Activated naive CD4-positive, alpha-beta T cell treated with anti-CD3 and anti-CD28 coated beads for 36 hours (primary cell): ENCODE measurements around the gene NUPR1. TPM values are rescaled to one million over a fixed set of nuclear protein-coding genes. Genes with fewer than 3 reads are reported as not detected.
"Not testable (repeated sequence)": the region's sequence is repeated elsewhere in the genome, so short reads cannot be mapped to it uniquely, and the experiment has no call there.

Source experiments
- CTCF ChIA-PET: fragments of 350-600 bp; sonication (Branson Sonifier 250); formaldehyde crosslinking; loops from one replicate; lab custom pipeline; 2021; ENCODE audit warnings: antibody characterized with exemption; lab: Charles Lee
- DNase-seq: peaks from one replicate; pipeline ENCODE4 v3.0.0-alpha.2; 2020
- H3K27ac Mint-ChIP-seq: one replicate; pipeline ENCODE4 v1.8.0; 2021; ENCODE audit warnings: mild to moderate bottlenecking, mixed read lengths
- H3K27me3 Mint-ChIP-seq: one replicate; pipeline ENCODE4 v1.8.0; 2021; ENCODE audit warnings: low read depth, mixed read lengths
- H3K36me3 Mint-ChIP-seq: one replicate; pipeline ENCODE4 v1.8.0; 2021; ENCODE audit warnings: low read depth, mixed read lengths
- H3K4me1 Mint-ChIP-seq: one replicate; pipeline ENCODE4 v1.8.0; 2021; ENCODE audit warnings: low read depth, mixed read lengths
- H3K4me3 Mint-ChIP-seq: one replicate; pipeline ENCODE4 v1.8.0; 2021; ENCODE audit warnings: mild to moderate bottlenecking, moderate library complexity, mixed read lengths
- H3K9me3 Mint-ChIP-seq: one replicate; pipeline ENCODE4 v1.8.0; 2021; ENCODE audit warnings: mixed read lengths
- intact Hi-C: fragments of 100-400 bp; cut with micrococcal nuclease; formaldehyde crosslinking; loops from one replicate; pipeline ENCODE4 v1.15.1; 2023
- total RNA-seq, 2 experiments: library from RNA; stranded (reverse); gene quantifications; one replicate each; pipeline ENCODE4 v1.2.3, GENCODE V29; 2021

The NUPR1 gene
- total RNA-seq, 2 experiments from 2014 or later, result not detected

DNA sequence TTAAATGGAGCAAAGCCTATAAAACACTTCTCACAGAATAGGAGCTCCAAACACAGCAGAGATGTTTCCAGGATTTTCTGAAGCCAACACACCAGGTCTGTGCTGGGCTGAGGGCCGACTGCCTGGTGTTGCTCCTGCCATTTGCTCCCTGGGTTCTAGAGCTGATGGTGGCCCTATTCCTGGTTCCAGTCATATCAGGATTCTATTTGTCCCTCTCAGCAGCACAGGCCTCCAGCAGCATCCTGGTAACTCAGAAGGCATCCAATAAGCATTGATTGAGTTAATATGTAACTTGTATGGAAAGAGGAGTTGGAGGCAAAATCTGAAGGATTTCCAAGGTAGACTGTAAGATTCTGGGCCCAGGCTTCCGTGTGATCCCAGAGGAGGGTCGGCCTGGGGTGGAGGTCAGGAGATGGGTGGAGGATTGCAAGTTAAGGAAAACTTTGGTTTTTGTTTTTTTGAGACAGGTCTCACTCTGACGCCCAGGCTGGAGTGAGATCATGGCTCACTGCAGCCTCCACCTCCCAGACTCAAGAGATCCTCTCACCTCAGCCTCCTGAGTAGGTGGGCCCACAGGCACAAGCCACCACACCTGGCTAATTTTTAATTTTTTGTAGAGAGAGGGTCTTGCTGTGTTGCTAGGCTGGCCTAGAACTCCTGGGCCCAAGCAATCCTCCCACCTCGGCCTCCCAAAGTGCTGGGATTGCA, 5.7 kb downstream of the NUPR1 start:
- Mint-ChIP-seq H3K4me1 (peaks cover 26% of the 10 kb centered on the region), H3K9me3 (no peaks in the 10 kb centered on the region), H3K4me3 (no peak overlapping the region), H3K27ac (no peak overlapping the region), H3K36me3 (no peaks in the 10 kb centered on the region), H3K27me3 (no peaks in the 10 kb centered on the region)
- CTCF ChIA-PET, result no interaction called here
- intact Hi-C loops, result no loop called here
- DNase-seq, result no peak

DNA sequence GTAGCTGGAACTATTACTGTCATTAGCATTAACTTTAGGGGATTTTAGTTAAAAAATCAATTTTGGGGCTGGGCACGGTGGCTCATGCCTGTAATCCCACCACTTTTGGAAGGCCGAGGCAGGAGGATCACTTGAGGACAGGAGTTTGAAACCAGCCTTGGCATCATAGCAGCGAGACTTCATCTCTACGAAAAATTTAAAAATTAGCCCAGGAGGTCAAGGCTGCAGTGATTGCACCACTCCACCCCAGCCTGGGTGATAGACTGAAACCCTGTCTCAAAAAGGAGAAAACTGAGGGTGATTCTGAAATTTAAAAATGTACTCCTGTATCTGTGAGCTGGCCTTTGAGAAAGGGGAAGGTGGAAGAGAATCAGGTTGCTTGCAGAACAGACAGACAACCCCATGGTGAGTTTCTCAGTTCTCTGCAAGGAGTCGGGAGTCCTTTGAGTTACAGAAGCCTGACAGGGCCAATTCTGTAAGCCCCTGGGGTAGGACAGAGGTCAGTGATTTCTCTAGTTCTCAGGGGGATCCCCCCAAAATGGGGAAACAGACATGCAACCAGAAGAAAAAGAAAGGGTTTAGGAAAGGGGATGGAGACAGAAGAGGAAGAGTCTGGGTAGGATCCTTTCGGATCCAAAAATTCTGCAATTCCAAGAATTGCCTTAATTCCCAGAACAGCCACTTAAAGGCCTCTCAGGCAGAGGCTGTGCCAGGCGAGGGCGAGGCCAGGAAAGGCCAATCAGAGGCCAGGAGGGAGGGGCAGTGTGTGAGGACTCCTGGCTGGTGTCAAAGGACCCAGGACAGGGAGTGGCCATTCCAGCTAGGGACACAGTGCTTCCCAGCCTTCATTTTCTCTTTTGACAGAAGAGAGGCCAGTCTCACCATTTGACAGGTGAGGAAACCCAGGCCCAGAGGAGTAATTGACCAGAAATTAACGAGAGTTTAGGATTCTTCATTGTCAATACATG, 6.7 kb downstream of the NUPR1 start:
- Mint-ChIP-seq H3K27me3 (no peaks in the 10 kb centered on the region), H3K4me3 (no peak overlapping the region), H3K9me3 (no peaks in the 10 kb centered on the region), H3K27ac (no peak overlapping the region), H3K4me1 (peaks cover 21% of the 10 kb centered on the region), H3K36me3 (no peaks in the 10 kb centered on the region)
- intact Hi-C loops, result no loop called here
- no peak for DNase-seq
- CTCF ChIA-PET, result no interaction called here

DNA sequence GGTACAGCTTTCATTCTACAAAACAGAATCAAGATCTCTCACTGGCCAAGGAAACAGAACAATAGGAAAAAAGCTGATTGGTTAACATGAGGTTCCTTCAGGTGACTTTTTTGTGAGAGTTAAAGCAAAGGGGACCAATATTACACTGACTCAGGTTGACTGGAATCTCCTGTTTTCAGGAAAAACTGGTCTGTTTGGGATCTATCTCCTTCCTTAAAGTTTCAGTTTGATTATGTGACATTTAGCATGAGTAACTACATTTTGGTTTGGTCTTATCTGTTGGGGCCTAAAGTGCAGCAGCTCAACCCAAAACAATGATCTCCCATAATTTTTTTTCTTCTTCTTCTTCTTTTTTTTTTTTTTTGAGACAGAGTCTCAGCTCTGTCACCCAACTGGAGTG, 9.7 kb downstream of the NUPR1 start:
- no peak overlapping the region for H3K4me3 Mint-ChIP-seq
- H3K4me1 Mint-ChIP-seq, result peaks cover 11% of the 10 kb centered on the region
- H3K27ac Mint-ChIP-seq, result no peak overlapping the region
- no peaks in the 10 kb centered on the region for H3K36me3 Mint-ChIP-seq
- intact Hi-C loops, result no loop called here
- H3K9me3 Mint-ChIP-seq, result no peaks in the 10 kb centered on the region
- no peak for DNase-seq
- H3K27me3 Mint-ChIP-seq, result no peaks in the 10 kb centered on the region
- CTCF ChIA-PET, result interaction anchor here (0.6 kb wide), 2 partner anchors 16 to 46 kb away, joined by 3 to 4 read pairs; no protein-coding TSS in a partner anchor

DNA sequence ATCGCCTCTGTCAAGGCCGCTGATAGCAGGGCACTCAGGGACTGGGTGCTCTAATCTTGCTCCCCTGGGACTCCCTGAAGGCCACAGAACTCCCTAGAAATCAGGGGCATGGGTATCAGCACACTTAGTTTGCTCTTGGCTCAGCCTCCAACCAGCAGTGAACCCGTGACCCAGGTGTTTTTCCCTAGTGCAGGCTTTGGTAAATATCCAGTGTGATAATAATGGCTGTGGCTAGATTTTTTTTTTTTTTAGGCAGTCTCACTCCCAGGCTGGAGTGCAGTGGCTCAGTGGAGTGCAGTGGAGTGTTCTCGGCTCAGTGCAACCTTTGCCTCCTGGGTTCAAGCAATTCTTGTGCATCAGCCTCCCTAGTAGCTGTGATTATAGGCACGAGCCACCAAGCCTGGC, 10.3 kb downstream of the NUPR1 start:
- no peak overlapping the region for H3K4me3 Mint-ChIP-seq
- H3K36me3 Mint-ChIP-seq, result no peaks in the 10 kb centered on the region
- intact Hi-C loops, result no loop called here
- H3K9me3 Mint-ChIP-seq, result no peaks in the 10 kb centered on the region
- H3K27ac Mint-ChIP-seq, result no peak overlapping the region
- CTCF ChIA-PET, result interaction anchor here (0.6 kb wide), 1 partner anchor 47 kb away, joined by 4 read pairs; no protein-coding TSS in a partner anchor
- H3K27me3 Mint-ChIP-seq, result no peaks in the 10 kb centered on the region
- H3K4me1 Mint-ChIP-seq, result peaks cover 8% of the 10 kb centered on the region
- DNase-seq, result no peak

DNA sequence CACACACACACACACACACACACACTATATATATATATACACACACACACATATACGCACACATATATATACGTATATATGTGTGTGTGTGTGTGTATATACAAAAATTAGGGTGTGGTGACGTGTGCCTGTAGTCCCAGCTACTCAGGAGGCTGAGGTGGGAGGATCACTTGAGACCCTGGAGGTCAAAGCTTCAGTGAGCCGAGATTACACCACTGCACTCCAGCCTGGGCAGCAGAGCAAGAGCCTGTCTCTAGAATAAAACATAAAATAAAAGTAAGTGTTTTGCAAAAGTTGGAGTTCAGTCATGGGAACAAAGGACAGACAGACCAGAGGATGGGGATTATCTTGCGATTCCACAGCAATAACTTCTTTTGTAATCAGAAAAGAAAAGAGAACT, 10.8 kb downstream of the NUPR1 start:
- Mint-ChIP-seq H3K36me3 (no peaks in the 10 kb centered on the region), H3K4me3 (no peak overlapping the region), H3K4me1 (peaks cover 6% of the 10 kb centered on the region), H3K27me3 (no peaks in the 10 kb centered on the region), H3K9me3 (no peaks in the 10 kb centered on the region), H3K27ac (no peak overlapping the region)
- no peak for DNase-seq
- intact Hi-C loops, result no loop called here
- CTCF ChIA-PET, result no interaction called here

DNA sequence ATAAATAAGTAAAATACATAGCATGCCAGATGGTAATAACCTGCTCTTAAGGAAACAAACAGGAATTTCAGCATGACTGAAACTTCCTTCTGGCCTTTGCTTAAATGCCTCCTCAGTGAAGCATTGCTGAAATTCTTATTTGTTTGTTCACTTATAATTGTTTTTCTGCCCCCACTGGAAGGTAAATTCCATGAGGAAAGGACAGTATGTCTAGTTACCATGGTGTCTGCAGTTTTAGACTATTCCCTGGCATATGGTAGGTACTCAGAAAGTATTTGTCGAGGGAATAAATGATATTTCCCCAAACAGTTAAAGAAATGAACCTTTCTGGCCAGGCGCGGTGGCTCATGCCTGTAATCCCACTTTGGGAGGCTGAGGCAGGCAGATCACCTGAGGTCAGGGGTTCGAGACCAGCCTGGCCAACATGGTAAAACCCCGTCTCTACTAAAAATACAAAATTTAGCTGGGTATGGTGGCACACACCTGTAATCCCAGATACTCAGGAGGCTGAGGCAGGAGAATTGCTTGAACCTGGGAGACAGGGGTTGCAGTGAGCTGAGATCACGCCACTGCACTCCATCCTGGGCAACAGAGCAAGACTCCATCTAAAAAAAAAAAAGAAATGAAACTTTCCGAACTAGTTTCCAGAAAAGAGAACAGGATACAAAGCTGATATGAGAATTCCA, 11.5 kb downstream of the NUPR1 start:
- H3K9me3 Mint-ChIP-seq, H3K4me1 Mint-ChIP-seq, H3K36me3 Mint-ChIP-seq, intact Hi-C loops, H3K27ac Mint-ChIP-seq, CTCF ChIA-PET, DNase-seq, H3K27me3 Mint-ChIP-seq, H3K4me3 Mint-ChIP-seq: not testable (repeated sequence)

DNA sequence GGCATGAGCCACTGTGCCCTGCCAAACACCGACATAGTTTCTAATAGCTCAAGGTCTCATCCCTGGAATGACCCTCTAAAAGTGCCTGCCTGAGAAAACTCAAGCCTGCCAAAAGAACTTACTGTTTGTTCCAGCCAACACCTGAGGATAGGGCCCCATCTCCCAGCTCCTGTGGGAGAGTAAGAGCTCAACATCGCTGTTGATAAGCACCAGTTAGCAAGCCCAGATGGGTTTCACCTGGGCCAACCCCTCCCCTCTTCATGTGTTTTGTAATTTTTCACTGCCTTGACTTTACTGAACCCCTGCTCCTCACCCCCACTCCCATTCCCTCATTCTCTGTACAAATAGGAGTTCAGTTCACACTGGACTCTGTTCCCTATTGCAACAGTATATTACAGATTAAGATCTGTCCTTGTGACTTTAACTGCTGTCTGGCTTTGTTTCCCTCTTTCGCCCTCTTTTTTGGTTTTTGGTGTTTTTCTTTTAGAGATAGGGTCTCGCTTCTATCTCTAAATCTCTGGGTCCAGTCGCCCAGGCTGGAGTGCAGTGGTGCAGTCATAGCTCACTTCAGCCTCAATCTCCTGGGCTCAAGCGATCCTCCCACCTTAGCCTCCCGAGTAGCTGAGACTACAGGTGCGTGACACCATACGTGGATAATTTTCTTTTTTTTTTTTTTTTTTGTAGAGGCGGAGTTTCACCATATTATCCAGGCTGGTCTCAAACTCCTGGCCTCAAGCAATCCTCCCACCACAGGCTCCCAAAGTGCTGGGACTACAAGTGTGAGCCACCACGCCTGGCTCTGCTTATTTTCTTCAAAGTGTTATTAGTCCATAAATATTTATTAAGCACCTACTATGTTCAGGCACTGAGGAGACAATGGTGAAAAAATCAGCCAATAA, 12.3 kb downstream of the NUPR1 start:
- no peak overlapping the region for H3K4me3 Mint-ChIP-seq
- CTCF ChIA-PET, result no interaction called here
- no peaks in the 10 kb centered on the region for H3K27me3 Mint-ChIP-seq
- no peaks in the 10 kb centered on the region for H3K9me3 Mint-ChIP-seq
- H3K27ac Mint-ChIP-seq, result no peak overlapping the region
- DNase-seq, result no peak
- peaks cover 6% of the 10 kb centered on the region for H3K4me1 Mint-ChIP-seq
- intact Hi-C loops, result no loop called here
- H3K36me3 Mint-ChIP-seq, result no peaks in the 10 kb centered on the region

DNA sequence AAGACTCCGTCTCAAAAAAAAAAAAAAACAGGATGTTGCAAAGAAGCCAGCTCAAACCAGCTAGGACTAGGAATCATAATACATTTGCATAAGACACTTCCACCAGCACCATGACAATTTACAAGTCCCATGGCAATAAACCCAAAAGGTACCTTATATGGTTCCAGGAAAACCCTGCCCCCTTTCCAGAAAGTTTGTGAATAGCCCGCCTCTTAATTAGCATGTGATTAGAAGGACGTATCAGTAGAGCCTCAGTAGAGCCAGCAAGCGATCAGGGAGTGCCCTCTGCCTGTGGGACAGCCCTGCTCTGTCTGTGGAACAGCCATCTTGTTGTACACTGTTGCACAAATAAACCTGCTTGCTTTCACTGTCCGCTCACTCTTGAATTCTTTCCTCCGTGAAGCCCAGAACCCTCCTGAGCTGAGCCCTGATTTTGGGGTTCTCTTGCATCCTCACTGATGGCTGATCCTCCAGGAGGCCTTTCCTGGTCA, 14.0 kb downstream of the NUPR1 start:
- CTCF ChIA-PET, result no interaction called here
- no peak overlapping the region for H3K27ac Mint-ChIP-seq
- DNase-seq, result peak; percentile 39

DNA sequence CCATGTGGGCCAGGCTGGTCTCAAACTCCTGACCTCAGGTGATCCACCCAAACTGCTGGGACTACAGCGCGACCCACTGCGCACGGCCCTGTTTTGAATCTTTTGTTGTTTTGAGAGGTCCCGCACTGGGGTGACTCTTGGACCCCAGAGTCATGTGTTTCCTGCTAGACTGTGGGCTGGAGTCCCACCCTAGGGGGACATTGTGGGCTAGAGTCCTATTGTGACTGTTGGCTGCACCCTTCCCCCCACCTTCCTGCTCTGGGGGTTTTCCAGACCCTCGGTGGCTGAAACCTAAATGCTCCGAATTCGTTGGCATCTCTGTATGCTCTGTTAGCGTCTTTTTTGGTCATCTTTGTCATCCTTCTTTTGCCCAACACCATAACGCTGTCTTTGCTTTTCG, 16.0 kb downstream of the NUPR1 start:
- Mint-ChIP-seq H3K27me3 (no peaks in the 10 kb centered on the region), H3K36me3 (no peaks in the 10 kb centered on the region), H3K27ac (no peak overlapping the region), H3K9me3 (no peaks in the 10 kb centered on the region), H3K4me1 (peaks cover 6% of the 10 kb centered on the region), H3K4me3 (no peak overlapping the region)
- intact Hi-C loops, result no loop called here
- no peak for DNase-seq
- CTCF ChIA-PET, result no interaction called here

More for the DNA sequence above, 14.0 kb downstream of the NUPR1 start:
- H3K9me3 Mint-ChIP-seq, result no peaks in the 10 kb centered on the region
- H3K36me3 Mint-ChIP-seq, result no peaks in the 10 kb centered on the region
- intact Hi-C loops, result no loop called here
- H3K27me3 Mint-ChIP-seq, result no peaks in the 10 kb centered on the region
- no peak overlapping the region for H3K4me3 Mint-ChIP-seq
- peaks cover 6% of the 10 kb centered on the region for H3K4me1 Mint-ChIP-seq

DNA sequence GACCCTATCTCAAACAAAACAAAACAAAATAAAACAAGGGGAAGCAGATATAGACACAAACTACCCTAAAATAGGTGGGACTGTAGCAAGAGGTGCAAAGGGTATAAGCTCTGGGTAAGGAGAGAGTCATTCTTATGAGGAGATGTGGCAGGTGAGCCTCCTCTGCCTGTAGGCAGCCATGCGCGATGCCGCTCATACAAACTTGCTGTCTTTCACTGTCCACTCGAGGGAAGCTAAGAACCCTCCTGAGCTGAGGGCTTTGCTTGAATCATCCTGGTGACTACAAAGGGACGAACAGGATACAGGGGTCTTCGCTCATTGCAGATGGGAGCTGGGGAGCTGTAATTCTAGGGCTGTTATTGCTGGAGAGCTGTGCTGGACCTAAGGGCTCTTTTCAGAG, 17.3 kb downstream of the NUPR1 start:
- CTCF ChIA-PET, result no interaction called here
- no peak overlapping the region for H3K27ac Mint-ChIP-seq
- no peaks in the 10 kb centered on the region for H3K9me3 Mint-ChIP-seq
- no peaks in the 10 kb centered on the region for H3K27me3 Mint-ChIP-seq
- no peaks in the 10 kb centered on the region for H3K36me3 Mint-ChIP-seq
- H3K4me3 Mint-ChIP-seq, result no peak overlapping the region
- H3K4me1 Mint-ChIP-seq, result peaks cover 6% of the 10 kb centered on the region
- intact Hi-C loops, result no loop called here
- DNase-seq, result no peak

DNA sequence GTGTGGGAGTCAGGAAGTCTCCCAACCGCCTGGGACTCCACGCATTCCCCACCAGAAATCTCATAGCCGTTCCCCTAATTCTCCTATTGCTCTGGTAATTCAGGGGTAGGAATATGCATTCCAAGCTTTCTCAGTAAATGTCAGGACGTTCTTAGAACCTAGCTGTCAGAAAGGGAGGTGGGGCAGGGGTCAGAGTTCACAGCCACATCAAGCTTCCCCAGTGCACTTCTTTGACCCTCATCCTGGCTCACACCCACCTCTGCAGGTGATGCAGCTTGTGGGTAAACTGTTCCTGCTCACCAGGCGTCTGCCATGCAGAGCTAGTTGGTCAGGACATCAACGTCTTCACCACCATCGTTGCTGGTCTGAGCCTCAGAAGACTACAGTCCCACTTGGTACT, 18.1 kb downstream of the NUPR1 start:
- Mint-ChIP-seq H3K36me3 (no peaks in the 10 kb centered on the region), H3K27ac (no peak overlapping the region), H3K4me3 (no peak overlapping the region), H3K4me1 (peaks cover 6% of the 10 kb centered on the region), H3K9me3 (no peaks in the 10 kb centered on the region), H3K27me3 (no peaks in the 10 kb centered on the region)
- CTCF ChIA-PET, result interaction anchor here (0.6 to 0.9 kb wide), 2 partner anchors 20 to 28 kb away, joined by 3 read pairs; no protein-coding TSS in a partner anchor
- intact Hi-C loops, result no loop called here
- DNase-seq, result no peak
